ENCODE data around the gene PDPN. TPM values are rescaled to one million over a fixed set of nuclear protein-coding genes. Genes with fewer than 3 reads are reported as not detected.
"Not testable (repeated sequence)": the region's sequence is repeated elsewhere in the genome, so short reads cannot be mapped to it uniquely, and the experiment has no call there.

Gene PDPN
- total RNA-seq, 1 donor from 2014 or later: 2.2 TPM

DNA sequence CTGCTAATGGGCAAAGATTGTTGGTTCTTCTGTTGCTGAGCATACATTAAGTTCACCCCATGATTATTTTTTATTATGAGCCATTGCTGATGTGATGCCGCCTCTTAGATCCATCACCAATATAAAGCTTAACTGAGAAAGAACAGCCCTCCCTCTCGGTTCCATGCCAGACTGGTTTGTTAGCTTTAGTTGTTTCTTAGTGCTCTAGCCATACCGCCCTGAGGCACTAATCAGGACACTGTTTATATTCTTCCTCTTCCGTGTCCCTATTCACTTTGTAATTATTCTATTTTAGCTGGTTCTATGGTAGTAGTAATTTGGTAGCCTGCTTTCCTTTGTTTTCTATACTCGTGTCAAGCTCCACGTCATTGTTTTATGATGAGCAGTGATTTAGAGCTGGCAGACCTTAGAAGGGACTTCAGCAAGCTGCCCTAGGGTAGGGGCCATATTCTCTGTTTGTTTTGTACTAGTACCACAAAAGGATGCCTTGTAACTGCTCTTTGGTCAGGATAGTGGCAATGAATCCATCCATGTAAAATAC is 27.3 kb upstream of the PDPN start:
- Histone ChIP-seq H3K36me3 (no peaks in the 10 kb centered on the region), H3K4me1 (no peaks in the 10 kb centered on the region), H4K20me1 (ENCODE audit: low read depth) (no peaks in the 10 kb centered on the region), H3K27ac (no peak overlapping the region), H3K9me3 (ENCODE audit: low read depth) (no peaks in the 10 kb centered on the region), H3K27me3 (no peaks in the 10 kb centered on the region), H3K79me2 (ENCODE audit: low read depth) (no peaks in the 10 kb centered on the region), H3K4me3 (no peak overlapping the region), H2AFZ (replicated peaks) (peak overlapping the region; percentile 22), H3K9ac (no peak overlapping the region), H3K4me2 (no peak overlapping the region), H3F3A (ENCODE audit: low read depth) (no peaks in the 10 kb centered on the region)
- no peaks in the 10 kb centered on the region for H3K9me3 Mint-ChIP-seq
- DNase-seq (ENCODE audit: low spot score): no peak
- TF ChIP-seq EZH2phosphoT487 (IDR thresholded peaks at IDR 0.05): no peak
- no peak for TF ChIP-seq EZH2 (IDR thresholded peaks at IDR 0.05)
- TF ChIP-seq, protein P1, sequence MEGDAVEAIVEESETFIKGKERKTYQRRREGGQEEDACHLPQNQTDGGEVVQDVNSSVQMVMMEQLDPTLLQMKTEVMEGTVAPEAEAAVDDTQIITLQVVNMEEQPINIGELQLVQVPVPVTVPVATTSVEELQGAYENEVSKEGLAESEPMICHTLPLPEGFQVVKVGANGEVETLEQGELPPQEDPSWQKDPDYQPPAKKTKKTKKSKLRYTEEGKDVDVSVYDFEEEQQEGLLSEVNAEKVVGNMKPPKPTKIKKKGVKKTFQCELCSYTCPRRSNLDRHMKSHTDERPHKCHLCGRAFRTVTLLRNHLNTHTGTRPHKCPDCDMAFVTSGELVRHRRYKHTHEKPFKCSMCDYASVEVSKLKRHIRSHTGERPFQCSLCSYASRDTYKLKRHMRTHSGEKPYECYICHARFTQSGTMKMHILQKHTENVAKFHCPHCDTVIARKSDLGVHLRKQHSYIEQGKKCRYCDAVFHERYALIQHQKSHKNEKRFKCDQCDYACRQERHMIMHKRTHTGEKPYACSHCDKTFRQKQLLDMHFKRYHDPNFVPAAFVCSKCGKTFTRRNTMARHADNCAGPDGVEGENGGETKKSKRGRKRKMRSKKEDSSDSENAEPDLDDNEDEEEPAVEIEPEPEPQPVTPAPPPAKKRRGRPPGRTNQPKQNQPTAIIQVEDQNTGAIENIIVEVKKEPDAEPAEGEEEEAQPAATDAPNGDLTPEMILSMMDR (IDR thresholded peaks at IDR 0.05): no peak
- H3K4me1 Mint-ChIP-seq: no peaks in the 10 kb centered on the region
- H3K36me3 Mint-ChIP-seq: no peaks in the 10 kb centered on the region
- no peak overlapping the region for H3K4me3 Mint-ChIP-seq
- no peaks in the 10 kb centered on the region for H3K27me3 Mint-ChIP-seq (ENCODE audit: insufficient read depth, low read depth)
- H3K27ac Mint-ChIP-seq: no peak overlapping the region

DNA sequence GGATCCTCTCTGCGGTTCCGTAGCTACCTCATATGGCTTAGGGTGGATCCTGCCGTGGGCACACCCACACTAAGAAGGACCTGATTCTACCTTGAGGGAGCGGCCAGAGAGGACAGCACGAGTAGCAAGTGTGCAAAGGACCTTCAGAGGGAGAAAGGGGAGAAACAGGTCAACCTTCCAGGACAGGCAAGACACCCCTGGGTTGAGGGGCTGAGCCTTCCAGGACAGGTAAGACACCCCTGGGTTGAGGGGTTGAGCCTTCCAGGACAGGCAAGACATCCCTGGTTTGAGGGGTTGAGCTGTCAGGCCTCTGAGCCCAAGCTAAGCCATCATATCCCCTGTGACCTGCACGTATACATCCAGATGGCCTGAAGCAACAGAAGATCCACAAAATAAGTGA is 23.1 kb upstream of the PDPN start:
- no peak for TF ChIP-seq EZH2 (IDR thresholded peaks at IDR 0.05)
- TF ChIP-seq, protein P1 (IDR thresholded peaks at IDR 0.05): no peak
- TF ChIP-seq EZH2phosphoT487 (IDR thresholded peaks at IDR 0.05): no peak

DNA sequence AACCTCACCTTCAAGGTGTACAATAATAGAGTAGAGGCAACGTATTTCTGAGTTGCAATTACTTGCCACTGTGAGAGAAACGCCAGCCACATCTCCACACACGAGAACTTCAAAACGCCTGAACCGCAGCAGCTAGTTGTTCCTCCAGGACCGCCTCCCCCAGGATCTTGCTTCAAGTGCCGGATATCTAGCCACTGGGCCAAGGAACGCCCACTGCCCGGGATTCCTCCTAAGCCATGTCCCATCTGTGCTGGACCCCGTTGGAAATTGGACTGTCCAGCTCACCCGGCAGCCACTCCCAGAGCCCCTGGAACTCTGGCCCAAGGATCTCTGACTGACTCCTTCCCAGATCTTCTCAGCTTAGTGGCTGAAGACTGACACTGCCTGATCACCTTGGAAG is 20.7 kb upstream of the PDPN start:
- H3K4me3 ChIP-seq; H3K4me3 Mint-ChIP-seq; H3K36me3 Mint-ChIP-seq; DNase-seq (ENCODE audit: low spot score); H3F3A ChIP-seq (ENCODE audit: low read depth); H3K36me3 ChIP-seq; H3K4me2 ChIP-seq; H3K4me1 ChIP-seq; H3K4me1 Mint-ChIP-seq; H2AFZ ChIP-seq (replicated peaks); H3K9me3 Mint-ChIP-seq; H3K27me3 ChIP-seq; H3K79me2 ChIP-seq (ENCODE audit: low read depth); H4K20me1 ChIP-seq (ENCODE audit: low read depth); H3K9ac ChIP-seq; H3K27me3 Mint-ChIP-seq (ENCODE audit: insufficient read depth, low read depth); H3K27ac Mint-ChIP-seq; H3K9me3 ChIP-seq (ENCODE audit: low read depth); H3K27ac ChIP-seq: not testable (repeated sequence)

More for the DNA sequence above, 23.1 kb upstream of the PDPN start:
- no peaks in the 10 kb centered on the region for H3K27me3 ChIP-seq
- Mint-ChIP-seq H3K4me3 (no peak overlapping the region), H3K36me3 (no peaks in the 10 kb centered on the region), H3K9me3 (no peaks in the 10 kb centered on the region), H3K4me1 (no peaks in the 10 kb centered on the region), H3K27me3 (ENCODE audit: insufficient read depth, low read depth) (no peaks in the 10 kb centered on the region), H3K27ac (no peak overlapping the region)
- no peak overlapping the region for H3K9ac ChIP-seq
- H2AFZ ChIP-seq (replicated peaks): no peak overlapping the region
- no peaks in the 10 kb centered on the region for H3K4me1 ChIP-seq
- no peaks in the 10 kb centered on the region for H3K36me3 ChIP-seq
- H3K4me3 ChIP-seq: no peak overlapping the region
- H3K79me2 ChIP-seq (ENCODE audit: low read depth): no peaks in the 10 kb centered on the region
- no peaks in the 10 kb centered on the region for H3K9me3 ChIP-seq (ENCODE audit: low read depth)
- no peak overlapping the region for H3K4me2 ChIP-seq
- H4K20me1 ChIP-seq (ENCODE audit: low read depth): no peaks in the 10 kb centered on the region
- no peak overlapping the region for H3K27ac ChIP-seq
- DNase-seq (ENCODE audit: low spot score): no peak
- no peaks in the 10 kb centered on the region for H3F3A ChIP-seq (ENCODE audit: low read depth)

DNA sequence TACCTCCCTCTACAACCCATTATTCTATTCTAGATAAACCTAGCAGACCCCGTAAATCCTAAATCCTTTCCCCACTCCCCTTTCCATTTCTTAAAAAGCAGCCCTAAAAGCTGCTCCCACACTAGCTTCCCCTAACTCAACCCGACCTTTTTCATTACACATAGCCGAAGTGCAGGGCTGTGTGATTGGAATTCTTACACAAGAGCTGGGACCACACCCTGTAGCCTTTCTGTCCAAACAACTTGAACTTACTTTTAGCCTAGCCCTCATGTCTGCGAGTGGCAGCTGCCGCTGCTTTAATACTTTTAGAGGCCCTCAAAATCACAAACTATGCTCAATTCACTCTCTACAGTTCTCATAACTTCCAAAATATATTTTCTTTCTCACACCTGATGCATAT is 19.6 kb upstream of the PDPN start:
- Histone ChIP-seq H3K4me1 (no peaks in the 10 kb centered on the region), H3K4me2 (no peak overlapping the region), H2AFZ (replicated peaks) (no peak overlapping the region), H3K36me3 (no peaks in the 10 kb centered on the region), H3K27me3 (no peaks in the 10 kb centered on the region), H3K9me3 (ENCODE audit: low read depth) (no peaks in the 10 kb centered on the region), H3K79me2 (ENCODE audit: low read depth) (no peaks in the 10 kb centered on the region), H3K27ac (no peak overlapping the region), H4K20me1 (ENCODE audit: low read depth) (no peaks in the 10 kb centered on the region), H3K4me3 (no peak overlapping the region), H3K9ac (no peak overlapping the region), H3F3A (ENCODE audit: low read depth) (no peaks in the 10 kb centered on the region)
- no peaks in the 10 kb centered on the region for H3K36me3 Mint-ChIP-seq
- no peaks in the 10 kb centered on the region for H3K4me1 Mint-ChIP-seq
- H3K27ac Mint-ChIP-seq: no peak overlapping the region
- no peak for DNase-seq (ENCODE audit: low spot score)
- no peaks in the 10 kb centered on the region for H3K27me3 Mint-ChIP-seq (ENCODE audit: insufficient read depth, low read depth)
- TF ChIP-seq EZH2phosphoT487 (IDR thresholded peaks at IDR 0.05) (no peak), EZH2 (IDR thresholded peaks at IDR 0.05) (no peak)
- TF ChIP-seq, protein P1 (IDR thresholded peaks at IDR 0.05): no peak
- H3K9me3 Mint-ChIP-seq: no peaks in the 10 kb centered on the region
- no peak overlapping the region for H3K4me3 Mint-ChIP-seq

DNA sequence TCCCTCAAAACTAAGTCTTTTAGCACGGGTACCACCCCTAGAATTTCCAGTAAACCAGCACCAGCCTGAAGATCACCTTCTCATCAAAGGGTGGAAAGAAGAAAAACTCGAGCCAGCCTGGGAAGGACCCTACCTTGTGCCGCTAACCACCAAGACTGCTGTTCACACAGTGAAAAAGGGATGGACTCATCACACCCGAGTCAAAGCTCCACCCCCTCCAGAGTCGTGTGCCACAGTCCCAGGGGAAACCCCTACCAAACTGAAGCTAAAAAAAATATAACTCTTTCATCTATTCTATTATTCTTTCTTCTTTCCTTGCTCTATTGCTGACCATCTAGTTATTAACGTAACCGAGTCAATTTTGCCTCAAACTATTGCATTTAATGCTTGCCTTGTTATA is 13.2 kb upstream of the PDPN start:
- H4K20me1 ChIP-seq (ENCODE audit: low read depth); H3K79me2 ChIP-seq (ENCODE audit: low read depth); H3K9ac ChIP-seq; H3K27ac Mint-ChIP-seq; H3K4me1 Mint-ChIP-seq; H3F3A ChIP-seq (ENCODE audit: low read depth); DNase-seq (ENCODE audit: low spot score); H3K36me3 ChIP-seq; H3K9me3 Mint-ChIP-seq; H2AFZ ChIP-seq (replicated peaks); H3K27me3 Mint-ChIP-seq (ENCODE audit: insufficient read depth, low read depth); H3K4me2 ChIP-seq; H3K36me3 Mint-ChIP-seq; H3K9me3 ChIP-seq (ENCODE audit: low read depth); H3K27ac ChIP-seq; H3K4me1 ChIP-seq; H3K4me3 Mint-ChIP-seq; H3K27me3 ChIP-seq; H3K4me3 ChIP-seq: not testable (repeated sequence)
